Coronary artery (tissue), 2 donors: Measurements from ENCODE around the gene ARHGAP30.

ENCODE experiments used
- DNase-seq: peaks from one replicate; pipeline ENCODE4 v3.0.0-alpha.2; 2017; ENCODE audit warnings: low spot score
- H3K27ac ChIP-seq, 2 donors: fragments of 200-600 bp; sonication (generic); one replicate each; pipeline ENCODE4 v1.5.1; 2016 to 2019
- H3K4me3 ChIP-seq: fragments of 200-600 bp; sonication (generic); 2 replicates; pipeline ENCODE4 v1.5.1; 2016; ENCODE audit warnings: mild to moderate bottlenecking, moderate library complexity
- TF ChIP-seq, protein P1 (sequence below): fragments of 200-600 bp; sonication (generic); IDR thresholded peaks from one replicate; pipeline ENCODE4 v1.5.1; 2019; ENCODE audit warnings: antibody characterized with exemption

ARHGAP30 gene

DNA sequence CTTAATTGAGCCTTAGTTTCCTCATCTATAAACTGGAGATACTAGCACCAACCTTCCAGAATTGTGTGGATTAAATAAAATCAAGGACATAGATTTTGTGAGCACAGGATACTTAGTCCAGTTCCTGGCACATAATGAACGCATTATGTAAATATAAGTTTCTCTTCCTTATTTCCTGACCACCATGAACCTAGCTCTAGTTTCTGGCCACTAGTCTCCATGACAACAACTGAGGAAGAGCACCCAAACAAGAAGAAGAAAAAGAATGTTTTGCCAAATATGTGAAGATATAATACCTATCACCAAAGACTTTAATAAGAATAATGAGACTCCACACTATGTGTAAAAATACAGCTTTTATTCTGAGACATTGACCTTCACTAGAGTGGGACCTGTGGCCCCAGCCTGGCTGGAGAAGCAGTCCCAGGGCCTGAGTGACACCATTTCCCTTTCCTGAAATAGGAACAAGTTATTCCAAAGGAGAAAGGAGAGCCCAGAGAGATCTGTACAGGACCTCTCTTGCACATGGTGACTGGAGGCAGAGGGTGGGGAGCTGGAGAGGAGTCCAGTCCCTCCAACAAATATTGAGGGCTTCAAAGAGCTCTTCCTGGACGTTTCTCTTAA is 23.0 kb downstream of the ARHGAP30 start:
- Histone ChIP-seq H3K4me3 (peak overlapping the region; percentile 78), H3K27ac (peak overlapping the region; percentile 89)
- DNase-seq: no peak
- TF ChIP-seq, protein P1, sequence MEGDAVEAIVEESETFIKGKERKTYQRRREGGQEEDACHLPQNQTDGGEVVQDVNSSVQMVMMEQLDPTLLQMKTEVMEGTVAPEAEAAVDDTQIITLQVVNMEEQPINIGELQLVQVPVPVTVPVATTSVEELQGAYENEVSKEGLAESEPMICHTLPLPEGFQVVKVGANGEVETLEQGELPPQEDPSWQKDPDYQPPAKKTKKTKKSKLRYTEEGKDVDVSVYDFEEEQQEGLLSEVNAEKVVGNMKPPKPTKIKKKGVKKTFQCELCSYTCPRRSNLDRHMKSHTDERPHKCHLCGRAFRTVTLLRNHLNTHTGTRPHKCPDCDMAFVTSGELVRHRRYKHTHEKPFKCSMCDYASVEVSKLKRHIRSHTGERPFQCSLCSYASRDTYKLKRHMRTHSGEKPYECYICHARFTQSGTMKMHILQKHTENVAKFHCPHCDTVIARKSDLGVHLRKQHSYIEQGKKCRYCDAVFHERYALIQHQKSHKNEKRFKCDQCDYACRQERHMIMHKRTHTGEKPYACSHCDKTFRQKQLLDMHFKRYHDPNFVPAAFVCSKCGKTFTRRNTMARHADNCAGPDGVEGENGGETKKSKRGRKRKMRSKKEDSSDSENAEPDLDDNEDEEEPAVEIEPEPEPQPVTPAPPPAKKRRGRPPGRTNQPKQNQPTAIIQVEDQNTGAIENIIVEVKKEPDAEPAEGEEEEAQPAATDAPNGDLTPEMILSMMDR: no peak

DNA sequence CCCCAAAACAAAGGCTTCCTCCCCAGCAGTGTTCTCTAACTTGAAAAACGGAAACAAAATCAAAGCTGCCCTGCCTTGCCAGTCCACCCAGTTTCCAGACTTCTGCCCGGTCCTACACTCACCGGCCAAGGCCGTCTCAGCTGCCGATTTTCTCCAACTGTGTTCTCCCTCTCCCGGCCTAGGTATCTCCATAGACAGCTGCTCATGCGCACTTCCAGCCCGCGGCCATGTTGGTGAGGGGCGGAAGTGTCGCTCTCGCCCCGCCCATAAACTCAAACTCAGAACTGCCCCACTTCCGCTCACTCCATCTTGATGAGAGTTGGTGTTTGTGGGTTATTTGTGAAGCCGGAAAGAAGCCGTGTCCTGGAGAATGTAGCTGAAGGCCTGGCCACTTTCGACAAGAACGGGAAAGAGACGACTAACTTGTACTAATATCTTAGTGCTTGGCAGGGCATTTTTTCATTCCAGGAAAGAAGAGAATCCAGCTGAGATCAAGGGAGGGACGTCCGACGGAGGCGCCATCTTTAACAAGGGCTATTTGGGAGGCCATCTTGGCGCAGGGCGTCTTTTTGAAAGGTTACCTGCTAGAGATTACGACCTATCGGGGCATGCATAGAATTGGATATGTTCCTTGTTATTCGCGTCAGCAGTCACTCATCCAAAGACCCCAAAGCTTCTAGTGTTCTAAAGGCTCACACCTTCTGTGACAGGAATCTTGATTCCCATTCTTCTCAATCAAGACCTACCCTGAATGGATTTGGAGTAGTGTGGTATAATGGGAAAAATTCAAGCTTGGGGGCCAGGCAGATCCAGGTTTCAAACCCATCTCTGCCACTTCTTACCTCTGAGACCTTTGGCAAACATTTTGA is 23.7 kb downstream of the ARHGAP30 start, which contains the start of gene USF1:
Gene USF1 (minus strand): TSS at position 242 of the 869 bp plus-strand sequence. CDS start 2,702 bp downstream, outside the sequence.
- DNase-seq: peak; percentile 96

DNA sequence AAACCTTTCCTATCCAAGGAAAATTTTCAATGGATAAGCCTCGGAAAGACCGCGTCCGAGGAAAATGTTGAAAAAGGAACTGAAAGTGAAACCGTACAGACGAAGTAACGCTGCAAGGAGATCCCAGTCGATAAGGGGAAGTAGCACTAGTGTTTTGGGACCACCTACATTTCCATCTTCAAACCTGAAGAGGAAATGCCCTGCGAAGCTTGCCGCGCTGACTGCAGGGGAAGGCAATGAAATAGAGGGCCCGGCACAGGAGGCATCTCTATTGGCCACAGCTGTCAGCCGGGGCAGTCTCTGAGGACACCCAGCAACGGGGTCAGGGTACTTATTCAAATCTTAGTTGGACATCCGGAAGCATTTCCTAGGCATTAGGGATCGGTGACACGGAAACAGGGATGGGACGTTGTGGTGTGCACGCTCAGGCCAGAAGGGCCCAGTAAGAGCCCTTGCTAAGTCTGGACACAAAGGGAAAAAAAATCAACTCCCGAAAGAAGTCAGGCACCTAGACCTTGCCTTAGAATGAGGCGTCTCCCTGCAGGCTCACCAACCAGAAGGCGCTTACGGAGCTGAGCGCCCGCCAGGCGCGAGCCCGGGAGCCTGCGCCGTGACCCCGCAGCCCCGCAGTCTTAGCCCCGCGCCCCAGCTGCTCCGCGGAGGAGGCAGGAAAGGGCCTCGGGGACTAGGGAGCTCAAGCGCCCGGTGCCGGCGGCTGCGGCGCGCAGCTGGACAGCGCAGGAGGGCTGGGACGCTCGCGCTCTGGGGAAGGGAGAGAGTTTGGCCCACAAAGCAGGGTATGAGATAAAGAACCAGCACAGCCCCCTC is 24.6 kb downstream of the ARHGAP30 start:
- Histone ChIP-seq H3K4me3 (peak overlapping the region; percentile 78), H3K27ac (peak overlapping the region; percentile 89)
- TF ChIP-seq, protein P1: no peak
- DNase-seq: peak; percentile 86

More for the DNA sequence above, 23.7 kb downstream of the ARHGAP30 start, which contains the start of gene USF1:
- H3K4me3 ChIP-seq: peak within 1 kb of the TSS; percentile 78
- TF ChIP-seq, protein P1: no peak
- peak within 1 kb of the TSS; percentile 89 for H3K27ac ChIP-seq

DNA sequence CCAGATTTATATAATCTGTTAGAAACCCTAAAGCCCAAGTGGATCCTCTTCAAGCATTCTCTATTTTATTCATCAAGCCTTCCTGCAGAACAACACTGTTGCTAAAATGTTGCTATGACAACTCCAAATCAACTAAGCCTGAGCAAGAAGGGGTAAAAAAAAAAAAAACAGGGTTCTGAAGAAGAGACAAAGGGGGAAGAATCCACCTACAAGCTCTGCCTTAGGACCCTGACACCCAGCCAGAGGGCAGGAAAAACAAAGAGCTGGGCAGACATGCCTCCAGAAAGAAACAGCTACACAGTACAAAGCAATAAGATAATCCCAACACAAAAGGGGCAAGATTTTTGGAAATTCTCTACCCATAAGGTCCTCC is 25.2 kb downstream of the ARHGAP30 start:
- Histone ChIP-seq H3K4me3 (peak overlapping the region; percentile 78), H3K27ac (peak overlapping the region; percentile 89)
- TF ChIP-seq, protein P1: no peak
- DNase-seq: no peak

DNA sequence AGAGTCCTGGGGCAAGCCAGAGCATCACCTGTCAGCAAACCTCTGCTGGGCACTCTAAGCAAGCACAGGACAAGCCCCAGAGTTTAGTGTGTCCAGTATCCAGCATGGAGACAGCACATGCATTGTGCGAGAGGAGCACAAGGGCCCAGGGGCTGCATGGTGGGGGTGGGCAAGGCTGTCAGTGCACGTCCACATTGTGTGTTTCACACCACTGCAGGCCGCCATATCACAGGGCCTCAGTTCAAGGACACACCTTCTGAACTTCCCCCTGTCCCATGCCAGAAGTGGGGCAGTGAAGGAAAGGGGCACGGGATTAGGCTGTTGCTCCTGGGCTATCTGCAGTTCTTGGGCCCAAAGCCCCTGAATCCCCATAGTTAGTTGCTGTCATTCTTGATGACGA is 30.1 kb downstream of the ARHGAP30 start:
- DNase-seq: no peak
- no peak overlapping the region for H3K27ac ChIP-seq
- H3K4me3 ChIP-seq: no peak overlapping the region
- TF ChIP-seq, protein P1: no peak

DNA sequence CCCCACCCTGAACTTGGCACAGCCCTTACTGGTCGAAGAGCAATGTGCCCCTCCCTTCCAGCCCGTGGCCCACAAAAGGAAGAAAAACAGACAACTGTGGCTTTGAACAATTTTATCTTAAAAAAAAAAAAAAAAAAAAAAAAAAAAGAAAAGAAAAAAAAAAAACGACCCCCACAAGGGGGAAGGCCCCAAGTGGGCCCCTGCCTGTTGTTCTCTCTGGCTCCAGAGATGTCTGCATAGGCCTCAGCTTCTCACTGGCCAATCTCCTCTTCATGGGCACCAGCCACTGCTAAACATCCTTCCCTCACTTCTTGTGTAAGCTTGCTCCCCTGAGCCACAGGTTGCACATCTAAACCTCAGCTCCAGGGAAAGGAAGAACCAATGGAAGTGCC is 30.5 kb downstream of the ARHGAP30 start:
- Histone ChIP-seq H3K4me3 (peak overlapping the region; percentile 89), H3K27ac (peak overlapping the region in 1 of 2 donors; percentile 61)
- DNase-seq: no peak
- TF ChIP-seq, protein P1: no peak
